Thoracic aorta (tissue), 2 donors: Measurements from ENCODE around the gene LRP1B. TPM values are rescaled to one million over a fixed set of nuclear protein-coding genes. Genes with fewer than 3 reads are reported as not detected.

Experiments used
- ATAC-seq: fragments of 150-250 bp; one replicate; pipeline ENCODE4 v1.8.0; 2017; ENCODE audit warnings: low read depth; ENCODE audit not compliant: insufficient number of reproducible peaks, low FRiP score
- DNase-seq: peaks from one replicate; pipeline ENCODE4 v3.0.0-alpha.2; 2020; ENCODE audit warnings: low spot score
- H3K27ac ChIP-seq, 2 donors: fragments of 200-600 bp; sonication (generic); 1 replicate in 1 of 2; 2 replicates in 1 of 2; pipeline ENCODE4 v1.5.1; 2016; ENCODE audit warnings: mild to moderate bottlenecking in 2 of 2, moderate library complexity in 2 of 2
- H3K27me3 ChIP-seq: fragments of 200-600 bp; sonication (generic); replicated peaks from 2 replicates; pipeline ENCODE4 v1.6.0; 2016; ENCODE audit warnings: mild to moderate bottlenecking; ENCODE audit not compliant: insufficient read depth
- H3K36me3 ChIP-seq: fragments of 200-600 bp; sonication (generic); one replicate; pipeline ENCODE4 v1.5.1; 2016
- H3K4me1 ChIP-seq, 2 donors: fragments of 200-600 bp; sonication (generic); 1 replicate in 1 of 2; 2 replicates in 1 of 2; pipeline versions ENCODE4 v1.5.1 to v1.6.0; 2016; ENCODE audit warnings: low read depth in 2 of 2, mild to moderate bottlenecking in 1 of 2; ENCODE audit not compliant: control insufficient read depth in 1 of 2
- H3K4me3 ChIP-seq: fragments of 200-600 bp; sonication (generic); 2 replicates; pipeline ENCODE4 v1.5.1; 2016; ENCODE audit warnings: mild to moderate bottlenecking
- H3K9me3 ChIP-seq: fragments of 200-600 bp; sonication (generic); 2 replicates; pipeline ENCODE4 v1.5.1; 2016
- CTCF ChIP-seq: fragments of 200-600 bp; sonication (generic); IDR thresholded peaks from one replicate; pipeline ENCODE4 v1.5.1; 2019; ENCODE audit warnings: antibody characterized with exemption
- total RNA-seq, 2 donors: library from RNA; depleted of rRNA; stranded (reverse); fragments of >200 nt; gene quantifications; one replicate each; pipeline versions ENCODE4 v1.1.0 to v1.2.3, GENCODE V29; 2016

Gene LRP1B
- total RNA-seq, 2 donors from 2014 or later = 0.27 to 0.28 TPM

- no peak for TF ChIP-seq CTCF
- DNase-seq (no peak), ATAC-seq (no peak)
These were observed 979.1 kb downstream of the LRP1B start for GRCh38 chr2:141151611-141152286.

DNA sequence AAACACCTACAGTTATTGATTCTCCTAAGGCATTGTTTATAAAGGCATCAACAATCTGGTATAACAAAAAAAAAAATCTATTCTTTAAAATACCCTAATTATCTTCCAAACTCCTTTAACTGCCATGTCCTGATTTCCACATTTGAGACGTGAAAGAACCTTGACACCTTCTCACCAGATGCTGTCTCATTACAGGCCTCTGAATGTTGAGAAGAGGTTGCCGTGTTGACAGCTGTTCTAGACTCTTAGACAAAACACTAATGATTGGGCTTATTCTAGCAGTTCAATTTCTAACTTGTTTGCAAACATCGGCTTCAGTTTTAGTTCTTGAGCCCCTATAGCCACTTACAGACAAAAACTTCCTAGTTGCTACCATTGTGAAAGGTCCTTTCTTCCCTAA, 988.8 kb downstream of the LRP1B start:
- no peak for DNase-seq
- Histone ChIP-seq H3K36me3 (no peaks in the 10 kb centered on the region), H3K27ac (no peak overlapping the region), H3K4me1 (no peaks in the 10 kb centered on the region), H3K27me3 (no peaks in the 10 kb centered on the region), H3K4me3 (no peak overlapping the region), H3K9me3 (no peaks in the 10 kb centered on the region)
- no peak for ATAC-seq
- TF ChIP-seq CTCF = no peak

More at GRCh38 chr2:141151611-141152286, 979.1 kb downstream of the LRP1B start:
- no peaks in the 10 kb centered on the region for H3K27me3 ChIP-seq
- H3K27ac ChIP-seq = no peak overlapping the region
- H3K36me3 ChIP-seq = no peaks in the 10 kb centered on the region
- H3K4me1 ChIP-seq = no peaks in the 10 kb centered on the region
- no peak overlapping the region for H3K4me3 ChIP-seq
- H3K9me3 ChIP-seq = no peaks in the 10 kb centered on the region

GRCh38 chr2:141137122-141137693, 993.6 kb downstream of the LRP1B start:
- no peak for DNase-seq
- no peak for ATAC-seq

GRCh38 chr2:141133883-141134282, 996.9 kb downstream of the LRP1B start:
- DNase-seq (no peak), ATAC-seq (no peak)
- TF ChIP-seq CTCF = no peak
- Histone ChIP-seq H3K36me3 (no peaks in the 10 kb centered on the region), H3K27ac (no peak overlapping the region), H3K4me1 (no peaks in the 10 kb centered on the region), H3K27me3 (no peaks in the 10 kb centered on the region), H3K4me3 (no peak overlapping the region), H3K9me3 (no peaks in the 10 kb centered on the region)

More at GRCh38 chr2:141137122-141137693, 993.6 kb downstream of the LRP1B start:
- no peak for TF ChIP-seq CTCF
- Histone ChIP-seq H3K27ac (no peak overlapping the region), H3K36me3 (no peaks in the 10 kb centered on the region), H3K4me3 (no peak overlapping the region), H3K27me3 (no peaks in the 10 kb centered on the region), H3K4me1 (no peaks in the 10 kb centered on the region), H3K9me3 (no peaks in the 10 kb centered on the region)

DNA sequence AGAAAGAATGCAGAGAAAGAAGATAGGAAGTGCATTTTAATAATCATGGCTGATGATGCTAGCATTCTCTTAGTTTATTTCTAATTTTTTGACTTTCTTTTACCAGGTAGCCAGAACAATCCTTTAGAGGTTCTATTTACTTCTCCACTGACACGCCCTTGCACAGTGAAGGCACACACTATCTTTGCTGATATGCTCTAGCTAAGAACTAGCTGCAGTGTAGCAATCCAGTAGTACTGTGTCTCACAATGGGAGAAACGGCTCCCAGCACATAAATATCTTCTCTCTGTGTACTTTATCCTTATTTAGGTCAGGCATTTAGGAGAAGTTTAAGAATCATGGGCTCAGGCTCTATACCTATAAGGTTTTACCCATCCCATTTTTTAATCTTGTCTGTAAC, 1005.4 kb downstream of the LRP1B start:
- ATAC-seq = no peak
- no peak for DNase-seq

More for the DNA sequence above, 1005.4 kb downstream of the LRP1B start:
- Histone ChIP-seq H3K9me3 (no peaks in the 10 kb centered on the region), H3K4me1 (no peaks in the 10 kb centered on the region), H3K27me3 (no peaks in the 10 kb centered on the region), H3K36me3 (no peaks in the 10 kb centered on the region), H3K4me3 (no peak overlapping the region), H3K27ac (no peak overlapping the region)
- TF ChIP-seq CTCF = no peak
